Measurements from ENCODE around the gene CDC37L1. TPM values are rescaled to one million over a fixed set of nuclear protein-coding genes. Genes with fewer than 3 reads are reported as not detected.

CDC37L1 gene
- total and polyA plus RNA-seq, 9 of the 15 experiments (the other 6 are each of a cell fraction or from before 2014, with no cell fraction given), result 1.5 to 7.9 (median 6.0) TPM

- BruUV-seq (replicated peaks), result no TSS peak
- H3K4me2 ChIP-seq (ENCODE audit: insufficient read depth, low read length), result no peak overlapping the region
- H3K4me3 ChIP-seq, result no peak overlapping the region
- no peaks in the 10 kb centered on the region for H4K20me1 ChIP-seq (replicated peaks; ENCODE audit: control insufficient read depth, insufficient read depth, low read length)
- no peaks in the 10 kb centered on the region for H3K27me3 ChIP-seq (ENCODE audit: control insufficient read depth in 2 of 2, insufficient read depth in 2 of 2, low read length in 2 of 2)
- H2AFZ ChIP-seq (ENCODE audit: low read depth, low read length), result no peak overlapping the region
- no peak for ATAC-seq
- no peak for DNase-seq (ENCODE audit: extremely low read depth in 1 of 4, low spot score in 3 of 4)
- H3K9me3 ChIP-seq (replicated peaks; ENCODE audit: control insufficient read depth, insufficient read depth, low read depth, low read length), result no peaks in the 10 kb centered on the region; the same call in 1 of the 2 replicates
- no peak for FAIRE-seq
- H3K36me3 ChIP-seq (ENCODE audit: control insufficient read depth, insufficient read depth, low read length), result peaks cover 80% of the 10 kb centered on the region
- H3K27ac ChIP-seq (ENCODE audit: extremely low read depth, low read depth, low read length), result no peak overlapping the region
- 95% methylated on average over 3 of the region's 4 CpGs for WGBS (ENCODE audit: insufficient coverage, low coverage, missing lambda C conversion rate)
- TF ChIP-seq ZNF696 (CRISPR knock-in tag; conservative IDR thresholded peaks at IDR 0.05), result no peak
- no peak for TF ChIP-seq HDAC3 (IDR thresholded peaks at IDR 0.05; ENCODE audit: borderline replicate concordance, partially characterized antibody)
- TF ChIP-seq, protein P1, sequence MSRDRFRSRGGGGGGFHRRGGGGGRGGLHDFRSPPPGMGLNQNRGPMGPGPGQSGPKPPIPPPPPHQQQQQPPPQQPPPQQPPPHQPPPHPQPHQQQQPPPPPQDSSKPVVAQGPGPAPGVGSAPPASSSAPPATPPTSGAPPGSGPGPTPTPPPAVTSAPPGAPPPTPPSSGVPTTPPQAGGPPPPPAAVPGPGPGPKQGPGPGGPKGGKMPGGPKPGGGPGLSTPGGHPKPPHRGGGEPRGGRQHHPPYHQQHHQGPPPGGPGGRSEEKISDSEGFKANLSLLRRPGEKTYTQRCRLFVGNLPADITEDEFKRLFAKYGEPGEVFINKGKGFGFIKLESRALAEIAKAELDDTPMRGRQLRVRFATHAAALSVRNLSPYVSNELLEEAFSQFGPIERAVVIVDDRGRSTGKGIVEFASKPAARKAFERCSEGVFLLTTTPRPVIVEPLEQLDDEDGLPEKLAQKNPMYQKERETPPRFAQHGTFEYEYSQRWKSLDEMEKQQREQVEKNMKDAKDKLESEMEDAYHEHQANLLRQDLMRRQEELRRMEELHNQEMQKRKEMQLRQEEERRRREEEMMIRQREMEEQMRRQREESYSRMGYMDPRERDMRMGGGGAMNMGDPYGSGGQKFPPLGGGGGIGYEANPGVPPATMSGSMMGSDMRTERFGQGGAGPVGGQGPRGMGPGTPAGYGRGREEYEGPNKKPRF (IDR thresholded peaks at IDR 0.05; ENCODE audit: low read depth, low read length), result no peak
- no peak for TF ChIP-seq EP300 (IDR thresholded peaks at IDR 0.05; ENCODE audit: low read length)
- no peak for TF ChIP-seq ZNF282 (CRISPR knock-in tag; IDR thresholded peaks at IDR 0.05)
- no peaks in the 10 kb centered on the region for H3K9me1 ChIP-seq (ENCODE audit: control insufficient read depth, insufficient read depth, low read length)
- ChIA-PET CTCF (ENCODE audit: low intra/inter-chr PET ratio) (no interaction called here), POLR2A (no interaction called here)
- H3K9ac ChIP-seq (ENCODE audit: insufficient read depth in 1 of 2, low read depth in 2 of 2, low read length in 2 of 2), result no peak overlapping the region
- no peaks in the 10 kb centered on the region for H3K79me2 ChIP-seq (ENCODE audit: control insufficient read depth, insufficient read depth, low read length)
- intact Hi-C loops (cut with micrococcal nuclease) (no loop called here), in situ Hi-C loops (cut with MboI) (no loop called here)
- H3K4me1 ChIP-seq (replicated peaks in 1 of 2; ENCODE audit: control insufficient read depth in 2 of 2, insufficient read depth in 2 of 2, low read length in 2 of 2), result no peaks in the 10 kb centered on the region
Measured at GRCh38 chr9:4717815-4718214, 38.4 kb downstream of the CDC37L1 start.
